Eye (tissue), 1 donor: ENCODE measurements around the gene DDX19B.
A peak's percentile ranks its signal among the peaks of the same experiment; 100 is the strongest.
"Not testable (repeated sequence)": the region's sequence is repeated elsewhere in the genome, so short reads cannot be mapped to it uniquely, and the experiment has no call there.

Experiments used
- DNase-seq: peaks from one replicate; pipeline ENCODE4 v3.0.0-alpha.2; 2015

DDX19B gene

GRCh38 chr16:70298988-70299938, at the start of gene DDX19B:
Gene DDX19B, plus strand, starts transcription at chr16:70299186. Its CDS starts 112 bp downstream, at chr16:70299298.
- DNase-seq = peak; percentile 92

GRCh38 chr16:70249697-70250096, 49.3 kb upstream of the DDX19B start:
- not testable (repeated sequence) for DNase-seq

GRCh38 chr16:70250748-70251628, 48.0 kb upstream of the DDX19B start:
- DNase-seq = peak; percentile 64

GRCh38 chr16:70251629-70252354, 47.2 kb upstream of the DDX19B start, which contains the start of gene EXOSC6:
Gene EXOSC6, minus strand, starts transcription at chr16:70251940. Its CDS starts 40 bp downstream, at chr16:70251900.
- peak; percentile 97 for DNase-seq

GRCh38 chr16:70252355-70252988, 46.5 kb upstream of the DDX19B start:
- peak; percentile 15 for DNase-seq

GRCh38 chr16:70253291-70254106, 45.5 kb upstream of the DDX19B start:
- DNase-seq = peak; percentile 42

GRCh38 chr16:70254180-70254964, 44.6 kb upstream of the DDX19B start:
- DNase-seq = no peak

GRCh38 chr16:70254965-70255286, 44.1 kb upstream of the DDX19B start:
- DNase-seq = no peak

GRCh38 chr16:70255574-70255973, 43.4 kb upstream of the DDX19B start:
- DNase-seq = no peak

- peak; percentile 24 for DNase-seq
Measured at GRCh38 chr16:70257391-70257790, 41.6 kb upstream of the DDX19B start.

- DNase-seq = no peak
Measured at GRCh38 chr16:70258065-70258464, 40.9 kb upstream of the DDX19B start.

GRCh38 chr16:70258946-70259345, 40.0 kb upstream of the DDX19B start:
- DNase-seq = no peak

- not testable (repeated sequence) for DNase-seq
Measured at GRCh38 chr16:70259903-70260302, 39.1 kb upstream of the DDX19B start.

GRCh38 chr16:70267516-70267915, 31.5 kb upstream of the DDX19B start:
- DNase-seq = peak; percentile 64

- not testable (repeated sequence) for DNase-seq
Measured at GRCh38 chr16:70267922-70268321, 31.1 kb upstream of the DDX19B start.

GRCh38 chr16:70269471-70269870, 29.5 kb upstream of the DDX19B start:
- no peak for DNase-seq

- no peak for DNase-seq
Measured at GRCh38 chr16:70270176-70270575, 28.8 kb upstream of the DDX19B start.

GRCh38 chr16:70271696-70272095, 27.3 kb upstream of the DDX19B start:
- no peak for DNase-seq

- no peak for DNase-seq
Measured at GRCh38 chr16:70276392-70276791, 22.6 kb upstream of the DDX19B start.

- DNase-seq = peak; percentile 2
Measured at GRCh38 chr16:70287304-70287971, 11.5 kb upstream of the DDX19B start.
